NCI-H1694 (cell line): ENCODE results near the gene RBM6.
"Not testable (repeated sequence)": the region's sequence is repeated elsewhere in the genome, so short reads cannot be mapped to it uniquely, and the experiment has no call there.

Experiments used
- DNase-seq: peaks from one replicate; lab custom pipeline; 2025; lab: John Stamatoyannopoulos, UW

Gene RBM6

GRCh38 chr3:49939858-49940666 is at the start of gene RBM6:
Gene RBM6, plus strand, starts transcription at chr3:49940150. Its CDS starts 22,492 bp downstream, at chr3:49962642.
- DNase-seq = peak; percentile 68

- no peak for DNase-seq
These were observed 44.2 kb upstream of the RBM6 start for GRCh38 chr3:49895791-49896190.

- DNase-seq = no peak
These were observed 43.6 kb upstream of the RBM6 start for GRCh38 chr3:49896345-49896744.

- DNase-seq = no peak
These were observed 41.0 kb upstream of the RBM6 start for GRCh38 chr3:49898991-49899390.

- peak; percentile 39 for DNase-seq
These were observed 40.1 kb upstream of the RBM6 start for GRCh38 chr3:49899815-49900214.

- no peak for DNase-seq
These were observed 39.3 kb upstream of the RBM6 start for GRCh38 chr3:49900491-49901153.

- no peak for DNase-seq
These were observed 38.3 kb upstream of the RBM6 start for GRCh38 chr3:49901366-49902339.

- DNase-seq = no peak
These were observed 37.2 kb upstream of the RBM6 start for GRCh38 chr3:49902511-49903345.

- no peak for DNase-seq
These were observed 36.2 kb upstream of the RBM6 start, which contains the start of gene MST1R for GRCh38 chr3:49903451-49904424. Gene MST1R, minus strand, starts transcription at chr3:49903873. Its CDS starts 264 bp downstream, at chr3:49903609.

GRCh38 chr3:49904448-49904847 is 35.5 kb upstream of the RBM6 start:
- DNase-seq = not testable (repeated sequence)

GRCh38 chr3:49906073-49906743 is 33.7 kb upstream of the RBM6 start:
- DNase-seq = peak; percentile 10

- no peak for DNase-seq
These were observed 31.4 kb upstream of the RBM6 start for GRCh38 chr3:49908373-49909199.

GRCh38 chr3:49910409-49911123 is 29.4 kb upstream of the RBM6 start:
- no peak for DNase-seq

GRCh38 chr3:49911124-49911420 is 28.9 kb upstream of the RBM6 start:
- no peak for DNase-seq

- DNase-seq = no peak
These were observed 28.3 kb upstream of the RBM6 start for GRCh38 chr3:49911611-49912010.

- peak; percentile 40 for DNase-seq
These were observed 27.1 kb upstream of the RBM6 start for GRCh38 chr3:49912881-49913281.

- DNase-seq = no peak
These were observed 25.0 kb upstream of the RBM6 start for GRCh38 chr3:49914906-49915305.

GRCh38 chr3:49916686-49917085 is 23.3 kb upstream of the RBM6 start:
- no peak for DNase-seq
